Measurements from ENCODE around the gene PCCA.

The PCCA gene

GRCh38 chr13:100356426-100356825, 267.5 kb downstream of the PCCA start:
- Histone ChIP-seq H3K27me3 (no peaks in the 10 kb centered on the region), H3K4me1 (no peaks in the 10 kb centered on the region), H3K9me3 (no peaks in the 10 kb centered on the region), H3K4me3 (no peak overlapping the region), H3K36me3 (peaks cover 0 to 5% (median 0%) of the 10 kb centered on the region in 3 donors), H3K27ac (no peak overlapping the region)
- no peak for DNase-seq
- intact Hi-C loops (cut with DNase I; ENCODE audit: low total_unique reads) = no loop called here
- TF ChIP-seq CTCF (IDR thresholded peaks at IDR 0.05) = no peak

GRCh38 chr13:100356889-100357288, 268.0 kb downstream of the PCCA start:
- DNase-seq = no peak
- Histone ChIP-seq H3K27ac (no peak overlapping the region), H3K4me3 (no peak overlapping the region), H3K36me3 (peaks cover 0 to 5% (median 0%) of the 10 kb centered on the region in 3 donors), H3K27me3 (no peaks in the 10 kb centered on the region), H3K4me1 (no peaks in the 10 kb centered on the region), H3K9me3 (no peaks in the 10 kb centered on the region)
- intact Hi-C loops (cut with DNase I; ENCODE audit: low total_unique reads) = no loop called here
- TF ChIP-seq CTCF (IDR thresholded peaks at IDR 0.05) = no peak

GRCh38 chr13:100357764-100358163, 268.9 kb downstream of the PCCA start:
- H3K36me3 ChIP-seq = peaks cover 0 to under 1% (median 0%) of the 10 kb centered on the region in 3 donors
- TF ChIP-seq CTCF (IDR thresholded peaks at IDR 0.05) = no peak
- DNase-seq = no peak
- no peaks in the 10 kb centered on the region for H3K9me3 ChIP-seq
- H3K4me3 ChIP-seq = no peak overlapping the region
- intact Hi-C loops (cut with DNase I; ENCODE audit: low total_unique reads) = no loop called here
- no peaks in the 10 kb centered on the region for H3K4me1 ChIP-seq
- no peak overlapping the region for H3K27ac ChIP-seq
- H3K27me3 ChIP-seq = no peaks in the 10 kb centered on the region

- Histone ChIP-seq H3K36me3 (no peaks in the 10 kb centered on the region), H3K4me3 (no peak overlapping the region), H3K9me3 (no peaks in the 10 kb centered on the region), H3K4me1 (peaks cover 0 to 7% (median 0%) of the 10 kb centered on the region in 4 donors), H3K27me3 (no peaks in the 10 kb centered on the region), H3K27ac (no peak overlapping the region)
- no peak for TF ChIP-seq CTCF (IDR thresholded peaks at IDR 0.05)
- intact Hi-C loops (cut with DNase I; ENCODE audit: low total_unique reads) = no loop called here
- no peak for DNase-seq
Observed at GRCh38 chr13:100361504-100361903, 272.6 kb downstream of the PCCA start.

GRCh38 chr13:100362371-100362770, 273.5 kb downstream of the PCCA start:
- no peaks in the 10 kb centered on the region for H3K27me3 ChIP-seq
- intact Hi-C loops (cut with DNase I; ENCODE audit: low total_unique reads) = no loop called here
- no peak overlapping the region for H3K4me3 ChIP-seq
- H3K36me3 ChIP-seq = no peaks in the 10 kb centered on the region
- no peak for TF ChIP-seq CTCF (IDR thresholded peaks at IDR 0.05)
- no peak for DNase-seq
- H3K27ac ChIP-seq = no peak overlapping the region
- peaks cover 0 to 7% (median 0%) of the 10 kb centered on the region in 4 donors for H3K4me1 ChIP-seq
- no peaks in the 10 kb centered on the region for H3K9me3 ChIP-seq

- intact Hi-C loops (cut with DNase I; ENCODE audit: low total_unique reads) = no loop called here
- Histone ChIP-seq H3K36me3 (no peaks in the 10 kb centered on the region), H3K9me3 (no peaks in the 10 kb centered on the region), H3K4me1 (peaks cover 0 to 7% (median 0%) of the 10 kb centered on the region in 4 donors), H3K27me3 (no peaks in the 10 kb centered on the region), H3K4me3 (no peak overlapping the region), H3K27ac (no peak overlapping the region)
- no peak for DNase-seq
- no peak for TF ChIP-seq CTCF (IDR thresholded peaks at IDR 0.05)
Observed at GRCh38 chr13:100362781-100363180, 273.9 kb downstream of the PCCA start.
